ENCODE data around the gene SPRN.
"Not testable (repeated sequence)": the region's sequence is repeated elsewhere in the genome, so short reads cannot be mapped to it uniquely, and the experiment has no call there.

The SPRN gene

GRCh38 chr10:133424601-133425000 is at the start of gene SPRN:
Gene SPRN, minus strand, starts transcription at chr10:133424625. Its CDS starts 944 bp downstream, at chr10:133423681.
- not testable (repeated sequence) for DNase-seq

DNA sequence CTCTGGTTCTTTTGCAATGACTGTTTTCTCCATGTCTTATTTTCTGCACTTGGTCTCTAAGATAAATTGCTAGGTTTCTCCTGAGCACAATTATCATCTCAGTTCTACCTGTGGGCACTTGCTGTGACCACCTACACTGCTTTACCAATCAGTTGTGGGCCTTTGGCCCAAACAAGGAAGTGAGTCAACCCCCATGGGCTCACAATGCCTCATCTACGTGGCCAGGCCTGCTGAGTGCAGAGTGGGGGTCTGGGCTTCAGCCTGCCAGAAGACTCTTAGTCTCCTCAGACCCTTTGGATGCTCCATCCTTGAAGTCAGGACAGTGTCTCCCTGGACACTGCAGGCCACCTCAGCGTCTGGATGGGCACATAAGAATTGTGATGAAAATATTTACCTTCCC is 49.6 kb upstream of the SPRN start:
- DNase-seq, result no peak

DNA sequence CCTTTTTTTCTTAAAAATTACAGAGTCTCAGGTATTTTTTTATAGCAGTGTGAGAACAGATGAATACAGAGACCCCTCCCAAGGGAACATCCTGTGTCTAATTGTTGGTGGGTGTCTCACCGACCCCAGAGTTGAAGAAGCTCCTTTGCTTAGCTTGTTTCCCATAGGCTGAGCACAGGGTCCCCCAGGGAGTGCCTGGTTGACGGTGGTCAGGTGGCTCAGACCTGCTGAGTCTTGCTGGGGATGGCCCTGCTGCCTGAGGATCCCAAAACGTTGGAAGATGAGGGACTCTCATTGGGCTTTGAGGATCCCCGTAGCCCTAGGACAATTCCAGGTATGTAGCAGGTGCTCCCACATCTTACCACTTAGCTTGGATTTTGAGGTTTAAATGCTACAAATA is 48.8 kb upstream of the SPRN start:
- DNase-seq, result no peak

DNA sequence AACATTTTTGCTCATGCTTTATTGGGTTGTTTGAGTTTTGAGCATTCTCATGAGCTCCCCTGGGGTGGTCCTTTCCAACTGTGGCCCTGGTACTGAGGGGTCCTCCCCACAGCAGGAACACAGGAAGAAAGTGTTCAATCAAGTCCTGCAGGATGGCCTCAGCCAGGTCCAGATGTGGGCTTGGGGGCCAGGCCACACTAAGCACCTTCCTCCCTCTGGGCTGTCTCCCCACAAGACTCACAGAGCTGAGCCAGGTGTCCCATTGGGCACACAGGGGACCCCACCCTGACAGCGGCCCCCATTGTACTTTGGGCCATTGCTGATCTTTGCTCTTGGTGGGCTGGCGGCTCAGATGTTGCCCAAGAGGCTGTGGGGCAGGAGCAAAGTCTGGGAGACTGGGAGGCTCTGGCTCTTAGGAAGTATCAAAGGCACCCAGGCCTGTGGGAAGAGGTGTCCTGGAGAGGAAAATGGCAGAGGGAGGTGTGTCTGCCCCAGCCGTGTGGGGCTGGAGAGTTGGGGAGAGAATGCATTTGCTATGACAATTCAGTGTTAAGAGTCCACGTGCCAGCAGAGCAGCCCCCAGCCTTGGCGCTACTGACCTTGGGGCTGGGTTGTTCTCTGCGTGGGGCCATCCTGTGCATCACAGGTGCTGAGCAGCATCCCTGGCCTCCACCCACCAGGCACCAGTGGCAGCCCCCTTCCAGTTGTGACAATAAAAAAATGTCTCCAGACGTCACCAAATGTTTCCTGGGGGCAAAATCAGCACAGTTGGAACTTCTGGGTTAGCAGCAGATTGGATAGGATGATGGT is 47.1 kb upstream of the SPRN start:
- DNase-seq, result no peak

DNA sequence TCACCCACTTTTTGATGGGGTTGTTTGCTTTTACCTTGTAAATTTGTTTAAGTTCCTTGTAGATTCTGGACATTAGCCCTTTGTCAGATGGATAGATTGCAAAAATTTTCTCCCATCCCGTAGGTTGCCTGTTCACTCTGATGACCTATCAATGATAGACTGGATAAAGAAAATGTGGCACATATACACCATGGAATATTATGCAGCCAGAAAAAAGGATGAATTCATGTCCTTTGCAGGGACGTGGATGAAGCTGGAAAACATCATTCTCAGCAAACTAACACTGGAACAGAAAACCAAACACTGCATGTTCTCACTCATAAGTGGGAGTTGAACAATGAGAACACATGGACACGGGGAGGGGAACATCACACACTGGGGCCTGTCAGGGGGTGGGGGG is 44.8 kb upstream of the SPRN start:
- DNase-seq, result not testable (repeated sequence)

DNA sequence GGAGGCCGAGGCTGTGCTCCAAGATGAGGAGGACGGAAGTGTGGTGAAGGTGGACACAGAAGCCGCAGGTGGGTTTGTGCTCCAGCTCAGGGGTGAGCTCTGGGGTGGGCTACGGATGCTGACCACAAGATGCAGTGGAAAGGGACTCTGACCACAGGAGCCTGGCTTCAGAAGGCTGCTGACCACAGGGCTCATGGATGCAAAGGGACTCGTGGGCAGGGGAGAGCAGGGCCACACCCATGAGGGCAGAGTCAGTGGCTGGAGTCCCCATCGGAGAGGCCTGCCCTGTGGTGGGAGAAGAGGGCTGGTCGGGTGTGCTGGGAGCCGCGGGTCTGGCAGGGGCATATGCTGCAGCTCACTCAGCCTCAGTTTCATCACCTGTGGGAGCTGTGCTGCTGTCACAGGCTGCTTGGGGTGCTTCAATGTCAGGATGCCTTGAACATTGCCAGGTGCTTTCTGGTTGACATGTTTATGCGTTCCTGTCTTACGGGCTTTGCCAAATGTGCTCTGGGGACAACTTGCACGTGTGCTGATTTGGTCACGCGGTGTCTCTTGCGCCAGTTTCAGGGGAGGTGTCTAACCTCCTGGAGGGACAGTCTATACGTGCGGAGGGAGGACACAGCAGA is 43.0 kb upstream of the SPRN start:
- no peak for DNase-seq

- no peak for DNase-seq
Observed at GRCh38 chr10:133466683-133467275, 42.4 kb upstream of the SPRN start.

GRCh38 chr10:133465950-133466474 is 41.6 kb upstream of the SPRN start:
- no peak for DNase-seq

DNA sequence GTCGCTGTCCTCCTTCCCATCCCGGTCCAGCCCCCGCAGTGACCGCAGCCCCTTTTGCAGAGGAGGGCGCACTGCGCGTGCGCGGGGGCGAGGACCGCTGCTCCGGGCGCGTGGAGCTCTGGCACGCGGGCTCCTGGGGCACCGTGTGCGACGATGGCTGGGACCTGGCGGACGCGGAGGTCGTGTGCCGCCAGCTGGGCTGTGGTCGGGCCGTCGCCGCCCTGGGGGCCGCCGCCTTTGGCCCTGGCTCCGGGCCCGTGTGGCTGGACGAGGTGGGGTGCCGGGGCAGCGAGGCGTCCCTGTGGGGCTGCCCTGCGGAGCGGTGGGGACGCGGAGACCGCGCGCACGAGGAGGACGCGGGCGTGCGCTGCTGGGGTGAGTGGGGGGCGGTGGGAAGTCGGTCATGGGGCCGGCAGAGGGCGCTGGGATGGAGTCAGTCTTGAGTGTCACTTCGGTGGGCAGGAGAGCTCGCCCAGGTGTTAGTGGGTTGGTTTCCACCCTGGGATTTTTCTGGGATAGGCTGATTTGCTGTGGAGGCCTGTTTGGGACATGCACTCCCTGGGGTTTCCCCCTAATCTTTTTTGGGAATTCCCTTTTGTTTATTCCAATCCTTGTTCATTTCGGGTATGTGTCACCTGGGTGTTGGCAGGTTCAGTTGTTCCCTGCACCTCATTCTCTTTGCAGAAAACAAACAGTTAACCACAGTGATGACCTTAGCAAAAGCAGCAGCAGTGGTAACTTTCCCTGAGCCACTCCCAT is 40.9 kb upstream of the SPRN start:
- no peak for DNase-seq

- no peak for DNase-seq
Observed at GRCh38 chr10:133464582-133465031, 40.2 kb upstream of the SPRN start.

GRCh38 chr10:133462512-133463305 is 38.3 kb upstream of the SPRN start:
- no peak for DNase-seq

- no peak for DNase-seq
Observed at GRCh38 chr10:133461841-133462240, 37.4 kb upstream of the SPRN start.

DNA sequence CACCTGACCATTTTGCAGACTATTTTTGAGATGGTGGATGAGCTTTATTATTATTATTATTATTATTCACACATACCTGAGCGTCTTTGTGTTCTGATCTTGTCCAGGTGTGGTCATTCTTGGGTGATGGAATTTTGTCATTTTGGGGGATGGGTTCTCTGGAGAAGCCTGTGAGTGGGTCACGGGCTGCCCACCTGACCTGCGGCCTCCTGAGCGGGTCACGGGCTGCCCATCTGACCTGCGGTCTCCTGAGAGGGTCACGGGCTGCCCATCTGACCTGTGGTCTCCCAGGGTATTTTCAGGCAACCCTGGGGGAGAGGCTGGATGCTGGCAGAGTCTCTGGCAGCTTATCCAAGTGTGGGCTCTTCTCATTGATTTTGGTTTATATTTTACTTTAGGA is 36.6 kb upstream of the SPRN start:
- DNase-seq, result no peak

GRCh38 chr10:133460208-133460769 is 35.9 kb upstream of the SPRN start:
- DNase-seq, result no peak

GRCh38 chr10:133459454-133460207 is 35.2 kb upstream of the SPRN start:
- no peak for DNase-seq

DNA sequence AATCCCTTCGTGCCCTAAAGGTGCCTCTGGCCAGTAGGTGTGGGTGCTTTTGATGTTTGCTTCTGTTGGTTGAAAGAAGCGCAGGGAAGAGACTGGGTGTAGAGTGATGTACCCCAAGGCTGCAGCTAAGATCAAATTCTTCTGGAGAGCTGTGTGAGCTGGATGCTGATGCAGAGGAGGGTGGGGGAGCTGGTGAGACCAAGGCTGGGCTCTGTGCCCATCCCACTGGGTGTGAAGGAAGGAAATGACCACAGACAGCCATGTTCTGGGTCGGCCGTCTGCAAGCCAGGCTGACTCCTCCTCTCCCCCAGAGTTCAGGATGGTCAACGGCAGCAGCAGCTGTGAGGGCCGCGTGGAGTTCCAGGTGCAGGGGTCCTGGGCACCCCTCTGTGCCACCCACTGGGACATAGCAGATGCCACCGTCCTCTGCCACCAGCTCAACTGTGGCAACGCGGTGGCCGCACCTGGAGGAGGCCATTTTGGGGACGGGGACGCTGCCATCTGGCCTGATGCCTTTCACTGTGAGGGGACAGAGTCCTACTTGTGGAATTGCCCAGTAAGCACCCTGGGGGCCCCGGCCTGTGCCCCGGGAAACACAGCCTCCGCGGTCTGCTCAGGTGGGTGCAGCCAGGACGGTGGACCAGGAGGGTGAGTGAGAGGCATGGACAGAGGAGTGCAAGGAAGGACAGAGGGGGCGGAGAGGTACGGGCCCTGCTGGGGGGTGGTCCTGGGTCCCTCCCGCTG is 34.5 kb upstream of the SPRN start:
- DNase-seq, result no peak

GRCh38 chr10:133458021-133458709 is 33.7 kb upstream of the SPRN start:
- DNase-seq, result no peak

DNA sequence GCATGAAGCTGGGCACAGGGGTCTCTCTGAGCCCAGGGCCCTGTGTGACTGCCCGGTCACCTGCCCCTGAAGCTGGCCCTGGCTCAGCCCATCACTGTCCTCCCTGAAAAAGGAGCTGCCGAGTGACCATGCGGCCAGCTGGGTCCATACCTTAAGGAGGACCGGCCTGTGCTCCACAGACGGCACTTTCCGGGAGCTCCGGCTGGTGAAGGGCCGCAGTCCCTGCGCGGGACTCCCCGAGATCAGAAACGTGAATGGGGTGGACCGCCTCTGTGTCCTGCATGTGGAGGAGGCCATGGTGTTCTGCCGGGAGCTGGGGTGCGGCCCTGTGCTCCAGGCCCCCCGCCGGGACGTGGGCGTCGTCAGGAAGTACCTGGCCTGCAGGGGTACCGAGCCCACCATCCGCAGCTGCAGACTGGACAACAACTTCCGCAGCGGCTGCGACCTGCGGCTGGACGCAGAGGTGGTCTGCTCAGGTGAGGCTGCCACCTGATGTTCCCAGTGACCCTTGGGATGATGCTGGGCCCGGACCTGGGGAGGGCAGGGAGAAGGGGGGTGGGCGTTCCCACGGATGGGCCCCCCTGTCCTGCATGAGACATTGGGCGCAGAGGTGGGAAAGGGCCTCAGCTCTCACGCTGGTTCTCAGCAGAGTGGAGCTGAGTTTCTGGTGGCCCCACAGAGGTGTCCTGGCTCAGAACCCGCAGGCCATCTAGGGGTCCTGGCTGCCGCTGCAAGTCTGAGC is 32.8 kb upstream of the SPRN start:
- DNase-seq, result no peak

All from suppressor macrophage treated with lipopolysaccharide for 4 hours (primary cell).